H1 (cell line): ENCODE results near the gene UBTD1. TPM values are rescaled to one million over a fixed set of nuclear protein-coding genes. Genes with fewer than 3 reads are reported as not detected.

Source experiments
- ASH2L ChIP-seq: fragments of 200-600, 300-600 bp; sonication (generic); IDR thresholded peaks from one replicate; pipeline ENCODE4 v1.7.1; 2017; ENCODE audit warnings: low read length
- BACH1 ChIP-seq: IDR thresholded peaks from 2 replicates; pipeline ENCODE4 v1.6.1; 2012; ENCODE audit warnings: low read length, improper control_type of control experiment
- BCL11A ChIP-seq, 2 experiments: IDR thresholded peaks; one replicate each; pipeline ENCODE4 v1.6.1; 2011; ENCODE audit warnings: low read depth in 2 of 2, low read length in 2 of 2, mild to moderate bottlenecking in 2 of 2
- CBX5 ChIP-seq: fragments of 300-800, 300-1000 bp; sonication (generic); IDR thresholded peaks from 2 replicates; pipeline ENCODE4 v1.7.1; 2016; ENCODE audit warnings: antibody characterized with exemption, low read length, low read depth
- CBX8 ChIP-seq: fragments of 300-800, 300-1000 bp; sonication (generic); IDR thresholded peaks from 2 replicates; pipeline ENCODE4 v1.7.1; 2016; ENCODE audit warnings: low read depth, low read length, borderline replicate concordance
- CTBP2 ChIP-seq: IDR thresholded peaks from 2 replicates; pipeline ENCODE4 v1.7.0; 2011; ENCODE audit warnings: borderline replicate concordance, mild to moderate bottlenecking, moderate library complexity, mixed read lengths, low read length; ENCODE audit not compliant: insufficient read depth, insufficient read length
- EZH2 ChIP-seq: fragments of 200-600 bp; sonication (generic); IDR thresholded peaks from 2 replicates; pipeline ENCODE4 v1.7.1; 2012; ENCODE audit warnings: low read depth, mild to moderate bottlenecking, moderate library complexity, low read length, inconsistent platforms; ENCODE audit not compliant: severe bottlenecking
- FOSL1 ChIP-seq: IDR thresholded peaks from 2 replicates; pipeline ENCODE4 v1.6.1; 2011; ENCODE audit warnings: mild to moderate bottlenecking, low read depth, low read length, moderate library complexity; ENCODE audit not compliant: insufficient read depth
- GTF2F1 ChIP-seq: IDR thresholded peaks from 2 replicates; pipeline ENCODE4 v1.6.1; 2012; ENCODE audit warnings: low read depth, low read length, improper control_type of control experiment, borderline replicate concordance
- JUN ChIP-seq: IDR thresholded peaks from 2 replicates; pipeline ENCODE4 v1.6.1; 2011; ENCODE audit warnings: low read depth, mild to moderate bottlenecking, improper control_type of control experiment, low read length
- JUND ChIP-seq: IDR thresholded peaks from 2 replicates; pipeline ENCODE4 v1.6.1; 2011; ENCODE audit warnings: mild to moderate bottlenecking, improper control_type of control experiment, low read length
- KDM1A ChIP-seq: fragments of 200-600, 300-600 bp; sonication (generic); IDR thresholded peaks from 2 replicates; pipeline ENCODE4 v1.7.1; 2016; ENCODE audit warnings: mild to moderate bottlenecking, low read length, borderline replicate concordance
- NANOG ChIP-seq: IDR thresholded peaks from 2 replicates; pipeline ENCODE4 v1.6.1; 2011; ENCODE audit warnings: low read length, low read depth, mild to moderate bottlenecking, inconsistent platforms; ENCODE audit not compliant: insufficient read depth, poor library complexity, severe bottlenecking
- PHF8 ChIP-seq: fragments of 200-600 bp; sonication (generic); conservative IDR thresholded peaks from 2 replicates; pipeline ENCODE4 v1.7.1; 2012; ENCODE audit warnings: low read depth, mild to moderate bottlenecking, inconsistent platforms, low read length, moderate library complexity
- POLR2AphosphoS5 ChIP-seq: IDR thresholded peaks from 2 replicates; pipeline ENCODE4 v1.6.1; 2011; ENCODE audit warnings: low read depth, low read length
- RAD21 ChIP-seq, 2 experiments: IDR thresholded peaks in 1 of 2; conservative IDR thresholded peaks in 1 of 2; 2 replicates each; pipeline ENCODE4 v1.6.1; 2011; ENCODE audit warnings: low read depth in 2 of 2, low read length in 2 of 2, improper control_type of control experiment in 1 of 2, inconsistent platforms in 1 of 2, mild to moderate bottlenecking in 1 of 2, moderate library complexity in 1 of 2
- RBBP5 ChIP-seq: IDR thresholded peaks from 2 replicates; pipeline ENCODE4 v1.7.1; 2012; ENCODE audit warnings: low read depth, mild to moderate bottlenecking, inconsistent platforms, low read length, moderate library complexity, borderline replicate concordance
- RXRA ChIP-seq: IDR thresholded peaks from 2 replicates; pipeline ENCODE4 v1.6.1; 2011; ENCODE audit warnings: low read depth, mild to moderate bottlenecking, low read length, moderate library complexity; ENCODE audit not compliant: insufficient read depth
- SIN3A ChIP-seq, 2 experiments: IDR thresholded peaks in 1 of 2; conservative IDR thresholded peaks in 1 of 2; 2 replicates each; pipeline ENCODE4 v1.6.1; 2011 to 2012; ENCODE audit warnings: low read length in 2 of 2, improper control_type of control experiment in 1 of 2, low read depth in 1 of 2, mild to moderate bottlenecking in 1 of 2
- SIRT6 ChIP-seq: IDR thresholded peaks from one replicate; pipeline ENCODE4 v1.7.1; 2012; ENCODE audit warnings: low read length, inconsistent platforms
- SIX5 ChIP-seq: IDR thresholded peaks from 2 replicates; pipeline ENCODE4 v1.6.1; 2011; ENCODE audit warnings: mild to moderate bottlenecking, low read depth, low read length
- TBP ChIP-seq: IDR thresholded peaks from 2 replicates; pipeline ENCODE4 v1.6.1; 2011; ENCODE audit warnings: low read depth, low read length, improper control_type of control experiment
- polyA plus RNA-seq, 7 experiments: library from polyadenylated mRNA; depleted of rRNA in 3 of 7; stranded (reverse) in 5 of 7; unstranded in 2 of 7; fragments of >200 nt in 5 of 7; fragments of 200-250 nt in 2 of 7; gene quantifications; 1 replicate in 5 of 7; 2 replicates in 1 of 7; 4 replicates in 1 of 7; pipeline versions ENCODE4 v1.2.1 to v1.2.3, GENCODE V29; 2011 to 2013; ENCODE audit warnings: missing spikeins in 2 of 7, mixed read lengths in 2 of 7
- total RNA-seq: library from RNA; stranded (reverse); fragmentation: NEBNext Ultra II Directional; extraction: Animal tissue kit (Norgen Biotek cat#: 25700); gene quantifications from 2 replicates; pipeline ENCODE4 v1.2.1, GENCODE V29; 2021
- TF ChIP-seq, protein P1 (sequence below): IDR thresholded peaks from 2 replicates; pipeline ENCODE4 v1.6.1; 2012; ENCODE audit warnings: inconsistent platforms

The UBTD1 gene
- total and polyA plus RNA-seq, 2 of the 8 experiments (the other 6 are each of a cell fraction or from before 2014, with no cell fraction given): 22.3 to 36.2 TPM

DNA sequence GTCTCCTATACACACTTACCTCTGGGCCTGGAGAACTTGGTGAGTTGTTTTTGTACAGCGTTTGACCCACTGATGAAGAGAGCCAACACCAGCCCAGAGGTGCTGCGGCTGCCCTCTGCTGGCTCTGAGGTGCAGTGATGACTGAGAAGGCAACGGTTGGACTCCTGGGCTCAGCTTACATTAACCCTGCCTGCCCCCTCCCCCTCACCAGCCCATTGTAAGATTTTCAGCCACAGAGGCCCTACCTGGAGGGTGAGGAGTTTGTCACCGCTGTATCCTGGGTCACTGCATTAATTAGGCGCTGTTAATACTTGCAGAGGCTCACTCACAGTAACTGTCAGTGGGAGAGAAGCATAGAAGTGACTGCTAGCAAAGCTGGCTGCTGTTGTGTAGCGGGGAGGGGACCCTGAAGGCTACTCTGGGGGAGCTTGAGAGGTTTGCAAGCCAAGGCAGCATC, 54.9 kb downstream of the UBTD1 start (continued):
- TF ChIP-seq CTBP2 (no peak), GTF2F1 (no peak; the same call in 1 of the 2 replicates), JUND (peak; percentile 77), TBP (0 out of 2 replicates have a peak, but pooled peaks have one; percentile 13), CBX8 (no peak), ASH2L (peak; percentile 94), RXRA (no peak), FOSL1 (no peak), SIX5 (no peak), RAD21 (IDR thresholded peaks at IDR 0.05 in 1 of 2, conservative IDR thresholded peaks at IDR 0.05 in 1 of 2; ENCODE audit: low read depth in 2 of 2, low read length in 2 of 2) (peak; percentile 84 to 88), POLR2AphosphoS5 (no peak; the same call in 1 of the 2 replicates), KDM1A (no peak), SIN3A (conservative IDR thresholded peaks at IDR 0.05 in 1 of 2, IDR thresholded peaks at IDR 0.05 in 1 of 2; ENCODE audit: low read depth in 1 of 2, low read length in 2 of 2) (peak in 1 of 2 experiments; percentile 51; a peak in 1 of 4 replicates), PHF8 (no peak), BACH1 (no peak), CBX5 (no peak), RBBP5 (peak; percentile 91), JUN (no peak), BCL11A (IDR thresholded peaks at IDR 0.05; ENCODE audit: low read depth in 2 of 2, low read length in 2 of 2) (no peak), EZH2 (no peak), NANOG (peak; percentile 64), SIRT6 (no peak)
- TF ChIP-seq, protein P1, sequence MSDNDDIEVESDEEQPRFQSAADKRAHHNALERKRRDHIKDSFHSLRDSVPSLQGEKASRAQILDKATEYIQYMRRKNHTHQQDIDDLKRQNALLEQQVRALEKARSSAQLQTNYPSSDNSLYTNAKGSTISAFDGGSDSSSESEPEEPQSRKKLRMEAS: 0 out of 2 replicates have a peak, but pooled peaks have one; percentile 1
- TF ChIP-seq, all 59 proteins: peak for 13
